Measurements from ENCODE around the gene MFNG.

MFNG gene

DNA sequence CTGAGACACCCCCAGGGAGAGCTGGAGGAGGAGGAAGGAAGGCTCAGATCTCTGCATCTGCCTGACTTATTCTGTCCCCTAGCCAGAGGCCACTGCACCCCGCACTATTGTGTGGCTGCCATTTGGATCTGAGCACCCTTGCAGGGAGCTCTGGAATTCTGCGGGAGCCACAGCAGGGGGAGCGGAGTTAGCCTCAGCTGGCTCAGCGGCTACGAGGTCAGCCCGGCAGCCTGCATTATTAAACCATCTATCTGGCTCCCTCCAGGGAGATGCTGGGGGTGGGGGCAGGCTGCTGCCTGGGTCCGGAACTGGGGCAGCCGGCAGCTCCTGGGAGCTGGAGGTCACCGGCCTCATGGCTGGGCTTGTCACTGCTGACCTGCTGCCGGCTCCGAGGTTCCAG lies 52.4 kb downstream of the MFNG start:
- no peak for TF ChIP-seq POLR2A (IDR thresholded peaks at IDR 0.05; ENCODE audit: extremely low read depth, insufficient read length)
- TF ChIP-seq, protein P1, sequence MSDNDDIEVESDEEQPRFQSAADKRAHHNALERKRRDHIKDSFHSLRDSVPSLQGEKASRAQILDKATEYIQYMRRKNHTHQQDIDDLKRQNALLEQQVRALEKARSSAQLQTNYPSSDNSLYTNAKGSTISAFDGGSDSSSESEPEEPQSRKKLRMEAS (IDR thresholded peaks at IDR 0.05; ENCODE audit: low read depth, low read length): no peak
- no peak for TF ChIP-seq MYC (IDR thresholded peaks at IDR 0.05; ENCODE audit: low read depth, low read length)
- TF ChIP-seq, protein P2, sequence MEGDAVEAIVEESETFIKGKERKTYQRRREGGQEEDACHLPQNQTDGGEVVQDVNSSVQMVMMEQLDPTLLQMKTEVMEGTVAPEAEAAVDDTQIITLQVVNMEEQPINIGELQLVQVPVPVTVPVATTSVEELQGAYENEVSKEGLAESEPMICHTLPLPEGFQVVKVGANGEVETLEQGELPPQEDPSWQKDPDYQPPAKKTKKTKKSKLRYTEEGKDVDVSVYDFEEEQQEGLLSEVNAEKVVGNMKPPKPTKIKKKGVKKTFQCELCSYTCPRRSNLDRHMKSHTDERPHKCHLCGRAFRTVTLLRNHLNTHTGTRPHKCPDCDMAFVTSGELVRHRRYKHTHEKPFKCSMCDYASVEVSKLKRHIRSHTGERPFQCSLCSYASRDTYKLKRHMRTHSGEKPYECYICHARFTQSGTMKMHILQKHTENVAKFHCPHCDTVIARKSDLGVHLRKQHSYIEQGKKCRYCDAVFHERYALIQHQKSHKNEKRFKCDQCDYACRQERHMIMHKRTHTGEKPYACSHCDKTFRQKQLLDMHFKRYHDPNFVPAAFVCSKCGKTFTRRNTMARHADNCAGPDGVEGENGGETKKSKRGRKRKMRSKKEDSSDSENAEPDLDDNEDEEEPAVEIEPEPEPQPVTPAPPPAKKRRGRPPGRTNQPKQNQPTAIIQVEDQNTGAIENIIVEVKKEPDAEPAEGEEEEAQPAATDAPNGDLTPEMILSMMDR (IDR thresholded peaks at IDR 0.05; ENCODE audit: low read depth, low read length): no peak
- no peak overlapping the region for H3K4me3 ChIP-seq (ENCODE audit: low read depth, low read length)
- DNase-seq (ENCODE audit: low read depth): no peak

- no peak overlapping the region for H3K4me3 ChIP-seq (ENCODE audit: low read depth, low read length)
- TF ChIP-seq MYC (IDR thresholded peaks at IDR 0.05; ENCODE audit: low read depth, low read length) (no peak), POLR2A (IDR thresholded peaks at IDR 0.05; ENCODE audit: extremely low read depth, insufficient read length) (no peak)
- TF ChIP-seq, protein P2 (IDR thresholded peaks at IDR 0.05; ENCODE audit: low read depth, low read length): no peak
- TF ChIP-seq, protein P1 (IDR thresholded peaks at IDR 0.05; ENCODE audit: low read depth, low read length): no peak
- no peak for DNase-seq (ENCODE audit: low read depth)
Observed at GRCh38 chr22:37432708-37433054, 53.5 kb downstream of the MFNG start.

- no peak for TF ChIP-seq POLR2A (IDR thresholded peaks at IDR 0.05; ENCODE audit: extremely low read depth, insufficient read length)
- TF ChIP-seq, protein P1 (IDR thresholded peaks at IDR 0.05; ENCODE audit: low read depth, low read length): 0 out of 2 replicates have a peak, but pooled peaks have one; percentile 8
- DNase-seq (ENCODE audit: low read depth): peak; percentile 84
- H3K4me3 ChIP-seq (ENCODE audit: low read depth, low read length): no peak overlapping the region
Observed at GRCh38 chr22:37431801-37432707, 54.1 kb downstream of the MFNG start.

- TF ChIP-seq, protein P1 (IDR thresholded peaks at IDR 0.05; ENCODE audit: low read depth, low read length): no peak
- DNase-seq (ENCODE audit: low read depth): no peak
- no peak overlapping the region for H3K4me3 ChIP-seq (ENCODE audit: low read depth, low read length)
Observed at GRCh38 chr22:37431366-37431765, 54.8 kb downstream of the MFNG start.

GRCh38 chr22:37430941-37431340 lies 55.2 kb downstream of the MFNG start:
- TF ChIP-seq MYC (IDR thresholded peaks at IDR 0.05; ENCODE audit: low read depth, low read length) (no peak), POLR2A (IDR thresholded peaks at IDR 0.05; ENCODE audit: extremely low read depth, insufficient read length) (no peak)
- TF ChIP-seq, protein P1 (IDR thresholded peaks at IDR 0.05; ENCODE audit: low read depth, low read length): no peak
- TF ChIP-seq, protein P2 (IDR thresholded peaks at IDR 0.05; ENCODE audit: low read depth, low read length): no peak
- no peak for DNase-seq (ENCODE audit: low read depth)
- no peak overlapping the region for H3K4me3 ChIP-seq (ENCODE audit: low read depth, low read length)

- DNase-seq (ENCODE audit: low read depth): peak; percentile 68
Observed at GRCh38 chr22:37428649-37429586, 57.3 kb downstream of the MFNG start.

More at GRCh38 chr22:37428649-37429586, 57.3 kb downstream of the MFNG start:
- H3K4me3 ChIP-seq (ENCODE audit: low read depth, low read length): no peak overlapping the region
- TF ChIP-seq MYC (IDR thresholded peaks at IDR 0.05; ENCODE audit: low read depth, low read length) (no peak), POLR2A (IDR thresholded peaks at IDR 0.05; ENCODE audit: extremely low read depth, insufficient read length) (no peak)
- TF ChIP-seq, protein P2 (IDR thresholded peaks at IDR 0.05; ENCODE audit: low read depth, low read length): peak; percentile 66

Data from NB4 (cell line).